GM19240 (cell line): ENCODE measurements around the gene PREP.

ENCODE experiments used
- DNase-seq: peaks from one replicate; pipeline ENCODE4 v3.0.0; 2011; ENCODE audit warnings: low spot score; ENCODE audit not compliant: insufficient read length

PREP gene

DNA sequence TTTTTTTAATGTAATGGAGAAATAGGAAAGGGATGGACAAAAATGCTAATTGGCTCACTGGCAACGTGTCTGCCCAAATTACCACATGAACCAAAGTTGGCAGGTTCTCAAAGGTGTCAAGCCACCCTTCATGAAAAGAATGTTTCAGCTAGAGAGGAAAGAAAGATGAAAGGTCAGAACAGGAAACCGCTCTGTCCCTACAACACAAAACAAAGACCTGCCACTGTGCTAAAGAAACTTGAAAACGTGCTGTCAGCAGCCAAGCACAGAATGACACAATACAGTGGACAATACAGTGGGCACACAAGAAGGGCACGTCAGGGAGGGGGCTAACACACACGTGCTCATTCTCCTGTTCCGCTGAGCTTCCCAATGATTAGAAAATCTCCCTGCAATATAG lies 4.9 kb downstream of the PREP start:
- DNase-seq = no peak

DNA sequence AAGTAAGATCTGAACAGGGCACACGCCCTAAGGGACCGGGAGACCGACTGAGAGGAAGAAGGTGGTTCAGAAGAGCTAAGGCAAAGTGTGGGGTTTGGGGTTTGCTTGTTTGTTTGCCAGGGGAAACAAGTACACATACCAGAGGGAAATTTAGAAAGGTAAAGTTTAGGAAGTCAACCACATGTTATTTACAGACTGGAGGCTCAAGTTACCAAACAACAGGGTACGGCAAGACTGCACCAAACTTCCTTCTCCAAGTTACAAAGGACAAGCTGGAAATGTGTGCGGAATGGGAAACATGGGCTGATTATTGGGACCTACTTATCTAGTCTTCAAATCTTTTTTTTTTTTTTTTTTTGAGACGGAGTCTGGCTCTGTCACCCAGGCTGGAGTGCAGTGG lies 11.2 kb downstream of the PREP start:
- DNase-seq = no peak

DNA sequence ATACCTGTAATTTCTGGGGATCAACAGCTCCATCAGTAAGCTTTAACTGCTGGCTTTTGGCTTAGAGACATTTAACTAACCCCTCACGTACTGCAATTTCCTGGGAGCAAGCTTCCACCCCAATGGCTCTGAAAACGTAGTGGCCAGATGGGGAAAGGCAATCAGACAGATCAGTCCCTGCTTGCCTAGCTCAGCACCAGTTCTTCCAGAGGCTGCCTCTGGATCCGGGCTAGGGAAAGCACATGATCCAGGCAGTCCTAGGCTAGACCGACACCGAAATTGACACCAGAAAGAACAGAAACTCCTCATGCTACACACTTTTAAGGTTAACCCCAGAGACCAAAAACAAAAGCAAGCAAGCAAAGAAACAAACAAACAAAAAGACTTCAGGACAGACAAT lies 13.3 kb downstream of the PREP start:
- DNase-seq = no peak

DNA sequence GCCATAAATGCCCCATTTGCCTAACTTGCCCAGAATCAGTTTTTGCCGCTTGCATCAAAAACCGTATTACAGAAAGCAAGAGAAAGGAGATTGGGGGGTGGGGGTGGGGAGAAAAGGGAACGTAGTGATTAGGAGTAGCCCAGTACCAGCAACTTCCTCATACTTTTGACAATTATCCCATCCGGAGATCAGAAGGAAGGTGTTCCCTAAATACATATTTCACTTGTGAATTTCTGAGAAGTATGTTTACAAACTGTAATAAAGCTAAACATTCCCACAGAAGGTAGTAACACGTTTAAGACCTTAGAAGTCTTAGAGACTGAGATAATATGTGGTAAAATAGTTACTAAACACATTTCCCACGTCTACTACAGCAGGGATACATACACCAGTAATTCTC lies 14.5 kb downstream of the PREP start:
- DNase-seq = no peak

DNA sequence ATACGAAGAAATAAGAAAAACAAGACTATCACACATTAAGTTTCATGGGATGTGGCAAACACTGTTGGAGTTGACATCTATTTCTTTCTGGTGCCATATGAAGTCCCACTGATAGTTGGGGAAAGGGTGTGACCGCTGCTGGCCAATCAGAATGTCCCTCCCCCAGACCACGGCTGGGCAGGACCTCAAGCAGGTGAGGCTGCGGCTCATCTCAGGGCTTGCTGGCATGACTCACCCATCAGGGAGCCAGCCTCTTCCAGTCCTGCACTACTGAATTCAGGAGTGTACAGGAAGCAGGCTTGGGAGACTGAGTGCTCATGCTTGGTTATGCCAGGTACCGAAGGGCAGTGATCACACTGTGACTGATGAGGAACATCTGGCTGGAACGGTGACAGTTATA lies 18.9 kb downstream of the PREP start:
- DNase-seq = no peak

DNA sequence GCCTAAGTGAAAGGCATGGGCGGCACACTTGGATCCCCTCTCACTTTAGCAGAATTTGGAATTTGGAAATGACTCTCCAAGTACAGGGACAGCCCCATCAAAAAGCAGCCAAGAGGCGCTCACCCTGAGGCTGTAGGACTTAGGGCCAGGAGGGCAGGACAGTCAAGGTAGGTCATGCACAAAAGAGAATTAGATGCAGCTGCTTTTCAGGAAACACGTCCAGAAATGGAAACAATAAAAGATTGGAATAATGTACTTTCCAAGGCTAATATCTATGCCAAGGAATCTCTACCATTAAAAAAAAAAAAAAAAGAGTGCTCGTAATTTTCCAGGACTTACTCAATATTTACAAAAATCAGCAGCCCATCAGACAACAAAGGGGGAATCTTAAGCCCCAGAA lies 19.9 kb downstream of the PREP start:
- no peak for DNase-seq

DNA sequence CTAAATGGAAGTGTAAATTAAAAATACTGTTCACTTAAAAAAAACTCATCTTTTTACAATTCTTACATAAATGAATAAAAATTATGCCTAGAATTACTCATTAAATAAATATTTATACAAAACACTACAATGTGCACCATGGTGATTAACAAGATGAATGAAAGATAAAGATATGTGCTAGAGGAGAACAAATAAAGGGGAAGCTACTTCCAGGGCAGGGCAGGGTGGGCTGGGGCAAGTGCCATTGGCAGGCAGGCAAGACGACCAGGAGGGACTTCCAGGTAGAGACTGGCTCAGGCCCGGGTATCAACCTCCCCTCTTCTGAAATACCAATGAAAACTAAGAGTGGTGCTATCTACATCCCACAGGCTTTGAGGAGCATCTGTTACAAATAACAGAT lies 20.4 kb downstream of the PREP start:
- no peak for DNase-seq

DNA sequence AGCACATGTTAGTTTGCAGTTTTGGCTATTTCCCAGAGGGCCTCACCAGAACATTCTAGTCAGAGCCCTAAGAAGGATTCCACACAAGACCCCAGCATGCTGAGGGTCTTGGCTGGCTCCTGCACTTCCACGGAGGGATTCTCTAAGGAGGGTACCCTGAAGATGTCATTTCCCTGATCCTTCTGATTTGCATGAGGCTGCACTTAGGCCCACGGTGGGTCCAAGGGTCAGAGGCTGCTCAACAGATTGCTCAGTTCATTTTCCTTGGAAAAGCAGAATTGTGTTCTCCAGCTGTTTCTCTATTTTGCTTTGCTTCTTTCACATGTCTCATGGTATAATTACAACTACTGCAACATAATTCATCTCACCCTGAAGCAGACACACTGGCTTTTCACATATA lies 22.2 kb downstream of the PREP start:
- DNase-seq = no peak

DNA sequence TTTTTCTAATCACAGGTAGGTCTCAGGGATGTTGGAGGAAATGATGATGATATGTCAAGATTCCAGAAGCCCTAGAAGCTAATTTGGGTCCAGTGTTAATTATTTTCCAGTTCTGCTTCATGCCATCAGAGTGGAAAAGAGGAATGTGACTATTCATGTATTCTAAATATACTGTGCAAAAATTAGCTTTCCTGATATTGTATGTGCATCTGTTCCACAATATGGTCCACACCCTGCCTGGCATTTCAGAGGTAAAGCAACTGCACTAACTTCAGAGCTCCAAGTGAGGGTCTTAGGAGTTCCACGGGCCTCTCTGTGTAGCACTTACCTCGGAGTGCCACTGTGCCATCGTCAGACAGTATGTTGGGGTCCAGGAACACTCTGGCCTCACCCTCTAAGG lies 27.1 kb downstream of the PREP start:
- no peak for DNase-seq

DNA sequence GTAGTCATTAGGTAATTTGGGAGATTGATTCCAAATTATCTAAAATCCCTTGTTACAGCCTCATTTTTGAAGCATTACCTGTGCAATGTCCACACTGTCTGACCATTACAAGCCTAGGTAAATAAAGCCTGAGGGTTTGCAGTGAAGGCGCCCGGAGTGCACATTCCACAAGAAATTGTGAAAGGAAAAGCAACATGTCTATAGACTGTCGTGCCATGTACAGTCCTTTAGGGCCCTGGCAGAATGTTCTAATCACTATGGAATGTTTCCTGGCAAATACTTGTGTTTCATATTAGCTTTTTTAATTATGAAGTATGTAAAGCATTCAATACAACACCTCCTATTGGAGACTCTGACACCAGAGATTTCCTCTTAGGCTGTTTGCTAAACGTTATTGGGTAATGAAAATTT lies 28.9 kb downstream of the PREP start:
- DNase-seq = no peak

DNA sequence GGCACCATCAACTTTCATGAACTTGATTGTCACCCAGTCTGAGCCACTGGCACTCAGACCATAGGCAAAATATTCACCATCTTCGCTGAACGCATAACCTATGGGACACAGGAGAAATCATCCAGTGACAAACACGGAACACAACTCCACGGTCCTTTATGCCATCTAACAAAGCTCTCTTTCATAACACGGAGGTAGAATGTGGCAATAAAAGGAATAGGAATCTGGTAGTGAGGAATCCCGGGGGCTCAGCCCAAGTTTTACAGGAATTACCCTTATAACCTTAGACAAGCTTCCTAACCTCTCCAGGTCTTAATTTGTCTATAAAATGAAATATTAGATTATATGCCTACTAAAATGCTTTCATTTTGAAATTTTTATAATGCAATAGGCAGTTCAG lies 29.4 kb downstream of the PREP start:
- no peak for DNase-seq

DNA sequence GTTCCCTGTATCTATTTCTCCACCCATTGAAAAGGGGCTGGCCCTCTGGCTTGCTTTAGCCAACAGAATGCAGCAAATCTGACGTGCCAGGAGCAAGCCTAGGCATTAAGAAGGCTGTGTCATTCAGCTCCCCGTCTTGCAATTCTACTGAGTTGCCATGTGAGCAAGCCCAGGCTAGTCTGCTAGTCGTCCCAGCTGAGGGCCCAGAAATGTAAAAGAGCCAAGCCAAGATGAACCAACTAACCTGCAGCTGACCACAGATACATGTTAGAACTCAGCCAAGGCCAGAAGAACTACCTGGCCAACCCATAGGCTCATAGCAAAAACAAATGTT lies 30.1 kb downstream of the PREP start:
- DNase-seq = no peak

DNA sequence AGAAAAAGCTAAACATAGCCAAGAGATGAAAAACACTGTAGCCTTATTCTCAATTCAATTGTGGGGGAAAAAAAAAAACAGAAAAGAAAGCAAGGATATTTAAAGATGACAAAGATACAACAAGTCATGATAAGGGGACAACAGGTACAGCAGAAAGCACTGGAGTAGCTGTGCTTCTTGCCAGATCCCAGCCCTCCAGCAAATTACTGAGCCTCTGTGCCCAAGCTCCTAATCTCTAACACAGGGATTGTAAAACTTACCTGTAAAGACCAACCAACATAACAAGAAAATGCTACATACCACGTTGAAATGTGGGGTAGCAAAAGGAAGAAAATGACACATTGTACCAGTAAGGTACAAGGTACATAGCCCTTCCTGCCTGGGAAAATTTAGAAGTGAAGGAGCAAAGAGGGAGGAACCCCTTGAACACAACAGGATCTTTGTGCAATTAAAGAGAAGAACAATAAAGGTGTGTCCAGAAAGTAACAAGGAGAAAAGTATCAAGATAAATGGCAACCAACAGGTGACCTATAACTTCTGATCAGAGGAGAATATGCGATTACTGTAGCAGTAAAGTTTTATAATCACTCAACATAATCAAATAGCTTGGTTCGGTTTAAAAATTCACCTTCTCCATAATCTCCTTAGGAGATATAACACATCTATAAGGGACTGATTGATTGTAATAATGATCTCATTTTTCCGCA lies 30.6 kb downstream of the PREP start:
- no peak for DNase-seq

DNA sequence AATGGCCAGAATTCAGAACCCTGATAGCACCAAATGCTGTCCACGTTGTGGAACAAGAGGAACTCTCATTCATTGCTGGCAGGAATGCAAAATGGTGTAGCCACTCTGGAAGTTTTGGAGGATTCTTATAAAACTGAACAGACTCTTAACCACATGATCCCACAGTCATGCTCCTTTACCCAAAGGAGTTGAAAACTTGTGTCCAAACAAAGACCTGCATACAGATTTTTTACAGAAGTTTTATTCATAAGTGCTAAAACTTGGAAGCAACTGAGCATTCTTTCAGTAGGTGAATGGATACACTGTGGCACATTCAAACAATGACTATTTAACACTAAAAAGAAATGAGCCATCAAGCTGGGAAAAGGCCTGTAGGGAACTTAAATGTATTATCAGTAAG lies 32.5 kb downstream of the PREP start:
- DNase-seq = no peak

DNA sequence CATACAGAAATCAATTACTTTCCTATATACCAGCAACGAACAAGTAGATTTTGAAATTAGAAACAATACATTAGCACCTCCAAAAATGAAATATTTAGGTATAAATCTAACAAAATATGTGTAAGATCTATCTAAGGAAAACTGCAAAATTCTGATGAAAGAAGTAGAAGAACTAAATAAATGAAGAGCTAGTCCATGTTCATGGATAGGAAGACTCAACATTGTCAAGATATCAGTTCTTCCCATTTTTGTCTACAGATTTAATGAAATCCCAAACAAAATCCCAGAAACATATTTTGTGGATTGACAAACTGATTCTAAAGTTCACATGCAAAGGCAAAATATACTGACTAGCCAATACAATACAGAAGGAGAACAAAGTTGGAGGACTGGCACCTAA lies 33.7 kb downstream of the PREP start:
- no peak for DNase-seq

DNA sequence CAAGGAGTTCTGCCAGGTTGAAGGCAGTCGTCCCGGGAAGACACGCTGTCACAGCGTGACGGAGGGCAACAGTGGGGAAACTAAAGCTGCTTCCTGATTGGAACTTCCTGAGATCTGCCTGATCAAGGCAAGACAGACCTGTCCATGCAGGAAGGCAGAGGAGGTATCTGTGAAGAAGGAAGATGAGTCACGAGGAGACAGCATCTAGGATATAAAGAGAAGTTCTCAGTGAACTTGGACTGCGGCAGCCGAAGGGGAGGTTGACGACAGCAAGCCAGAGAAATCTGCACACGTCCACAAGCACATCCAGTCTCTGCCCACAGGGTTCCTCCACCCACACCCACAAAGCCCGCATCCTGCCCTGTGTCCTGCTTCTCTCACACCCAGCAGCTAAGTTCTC lies 38.6 kb downstream of the PREP start:
- DNase-seq = no peak

DNA sequence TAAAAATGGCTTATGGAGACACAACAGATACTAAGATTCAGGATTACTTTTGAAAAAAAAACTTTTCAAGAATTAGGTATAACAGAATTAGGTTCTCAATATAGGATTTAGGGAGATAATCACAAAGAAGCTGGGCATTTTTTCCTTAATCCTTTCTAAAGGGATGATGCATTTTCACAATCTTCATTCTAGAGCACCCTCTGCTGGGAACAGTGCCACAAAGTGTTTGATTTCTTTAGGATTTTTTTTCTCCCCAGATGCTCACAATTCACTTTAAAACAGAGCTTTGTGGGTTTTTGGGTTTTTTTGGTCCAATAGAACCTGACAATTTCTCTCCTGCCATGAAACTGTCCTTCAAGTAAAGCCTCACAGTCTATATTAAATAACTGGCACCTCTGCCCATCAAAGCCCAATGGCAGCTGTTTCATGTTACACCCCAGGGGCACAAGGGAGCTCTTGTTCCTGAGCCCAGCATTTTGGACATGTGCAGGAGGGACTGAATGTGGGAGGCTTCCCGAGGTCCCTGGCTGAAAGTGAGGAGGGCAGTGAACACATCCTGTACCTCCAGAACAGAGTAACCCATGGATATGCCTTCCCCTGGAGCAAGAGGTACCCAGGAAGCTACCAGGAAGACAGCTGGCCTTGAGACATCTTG lies 39.7 kb downstream of the PREP start:
- no peak for DNase-seq

DNA sequence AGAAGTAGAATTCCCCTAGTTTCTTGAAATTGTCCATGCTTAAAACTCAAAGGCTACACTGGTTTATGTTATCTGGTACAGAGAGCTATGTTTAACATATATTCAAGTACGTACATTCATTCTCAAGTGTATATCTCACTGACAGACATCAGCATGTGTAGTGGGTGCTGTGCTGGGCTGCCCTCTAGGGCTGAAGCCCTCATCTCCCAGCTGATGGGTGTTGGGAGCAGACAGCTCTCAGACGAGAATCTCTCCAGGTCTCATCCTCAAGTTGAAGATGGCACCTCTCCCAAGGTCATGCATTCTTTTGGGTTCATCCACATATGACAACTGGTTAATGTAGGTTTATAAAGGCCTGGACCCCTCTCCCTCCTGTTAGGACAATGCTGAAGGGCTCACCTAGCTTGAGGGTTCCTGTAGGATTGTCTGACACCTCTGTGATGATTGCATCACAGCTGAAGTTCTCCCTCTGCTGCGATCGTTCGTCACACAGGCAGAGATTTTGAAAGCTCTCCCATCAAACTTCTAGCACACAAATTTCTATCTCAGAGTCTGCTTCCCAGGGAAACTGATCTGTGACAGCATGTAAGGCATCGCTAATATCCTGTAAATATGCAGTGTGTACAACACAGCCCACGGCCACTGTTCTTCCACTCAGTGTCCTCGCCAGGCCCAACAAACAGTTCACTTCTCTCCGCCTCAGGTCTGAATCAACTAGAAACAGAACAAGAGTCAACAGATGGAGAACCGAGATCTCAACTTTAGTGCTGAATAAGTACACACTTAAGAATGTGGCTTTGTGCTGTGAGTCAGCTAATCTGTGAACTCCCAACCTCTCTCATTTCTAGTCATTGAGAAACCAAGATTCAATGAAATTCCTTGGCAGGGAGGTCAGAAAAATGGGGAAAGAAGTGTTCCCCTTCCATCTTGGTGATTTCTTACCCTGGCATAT lies 43.2 kb downstream of the PREP start:
- no peak for DNase-seq

DNA sequence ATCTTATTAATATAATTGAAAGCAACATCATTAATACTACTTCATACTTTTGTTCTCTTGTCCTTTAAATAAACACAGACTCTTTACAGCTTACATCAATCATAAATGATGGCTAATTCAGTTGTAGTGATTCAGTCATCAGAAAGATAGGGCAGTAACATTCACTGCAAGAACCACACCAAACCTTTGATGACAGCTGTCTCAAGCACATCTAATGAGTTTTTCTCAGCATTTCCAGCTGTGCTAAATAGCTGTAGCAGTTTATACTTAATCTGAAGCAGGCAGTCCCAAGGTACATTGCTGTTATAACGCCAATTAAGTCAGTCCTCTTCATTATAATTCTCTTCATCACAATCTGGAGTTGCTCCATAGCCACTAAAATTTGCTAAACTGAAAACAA lies 45.7 kb downstream of the PREP start:
- no peak for DNase-seq

DNA sequence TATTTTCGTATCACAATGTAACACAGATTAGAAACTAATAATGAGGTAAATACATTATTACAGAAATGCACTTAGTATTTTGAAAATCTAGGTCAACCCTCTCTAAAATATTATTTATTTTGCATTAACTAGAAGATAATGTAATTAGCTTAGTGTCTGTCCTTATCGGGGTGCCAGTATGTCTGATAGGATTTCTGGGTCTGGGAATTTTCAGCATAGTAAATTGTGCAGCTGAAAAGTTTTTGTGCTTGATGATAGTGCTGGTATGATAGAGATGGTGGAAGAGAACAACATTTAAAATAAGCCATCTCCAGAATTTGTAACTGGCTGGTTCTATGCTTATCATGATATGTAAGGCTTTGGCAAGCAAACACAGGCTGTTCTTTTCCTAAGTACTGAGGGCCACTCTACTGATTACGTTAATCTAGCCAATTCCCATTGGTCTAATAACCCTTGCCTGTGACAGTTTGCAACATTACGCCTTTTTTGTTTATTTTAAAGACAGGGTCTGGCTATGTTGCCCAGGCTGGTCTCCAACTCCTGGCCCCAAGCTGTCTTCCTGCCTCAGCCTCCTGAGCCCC lies 50.8 kb downstream of the PREP start:
- DNase-seq = no peak

DNA sequence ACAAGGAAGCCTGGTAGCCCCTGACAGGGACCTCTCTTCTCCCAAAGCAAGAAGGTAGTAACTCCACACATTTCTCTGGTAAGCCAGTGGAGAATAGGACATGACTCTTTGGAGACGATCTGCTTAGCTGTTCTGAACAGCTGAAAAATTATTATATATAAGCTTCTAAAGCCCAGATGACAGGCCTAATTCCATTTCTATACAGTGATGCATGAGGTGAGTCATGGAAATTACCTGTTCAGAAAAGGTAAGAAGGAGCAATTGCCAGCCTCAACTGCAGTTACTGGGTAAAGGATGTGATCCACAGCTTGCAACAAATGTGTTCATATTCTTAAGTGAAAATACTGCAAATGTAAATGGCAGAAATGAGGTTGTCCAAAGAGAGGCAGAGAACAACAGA lies 54.0 kb downstream of the PREP start:
- no peak for DNase-seq

DNA sequence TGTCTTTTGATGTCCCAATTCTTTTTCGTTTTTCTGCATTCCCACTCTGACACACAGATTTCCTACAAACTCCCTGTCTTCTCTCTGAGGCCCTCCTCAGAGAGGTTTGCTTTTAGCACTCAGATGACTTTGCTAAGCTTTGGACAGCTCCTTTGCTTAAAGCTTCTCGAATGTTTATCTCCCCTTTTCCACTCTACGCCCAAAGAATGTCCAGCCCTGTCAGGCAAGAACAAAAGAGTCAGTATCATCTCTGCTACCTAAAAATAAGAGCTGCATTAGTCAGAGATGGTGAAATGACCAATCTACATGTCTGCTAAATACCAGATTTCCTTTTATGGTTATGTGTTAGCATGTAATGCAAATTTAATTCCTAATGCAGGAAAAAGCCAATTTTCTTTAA lies 56.8 kb downstream of the PREP start:
- no peak for DNase-seq
